ENCODE data around the gene NLN.

NLN gene

DNA sequence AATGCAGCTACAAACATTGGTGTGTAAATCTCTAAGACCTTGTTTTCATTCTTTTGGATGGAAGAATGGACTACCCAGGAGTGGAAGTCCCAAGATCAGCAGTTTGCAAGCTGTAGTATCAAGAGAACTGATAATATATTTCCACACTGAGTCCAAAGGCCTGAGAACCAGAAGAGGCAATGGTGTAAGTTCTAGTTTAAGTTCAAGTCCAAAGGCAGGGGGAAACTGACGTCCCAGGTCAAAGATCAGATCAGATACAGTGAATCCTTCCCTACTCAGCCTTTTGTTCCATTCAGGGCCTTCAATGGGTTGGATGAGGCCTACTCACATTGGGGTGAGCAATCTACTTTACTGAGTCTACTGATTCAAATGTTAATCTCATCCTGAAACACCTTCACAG lies 124.1 kb downstream of the NLN start:
- TF ChIP-seq GATA3 (IDR thresholded peaks at IDR 0.05; ENCODE audit: low read depth, low read length) = no peak
- TF ChIP-seq GATA2 (IDR thresholded peaks at IDR 0.05; ENCODE audit: low read depth, low read length) = no peak

DNA sequence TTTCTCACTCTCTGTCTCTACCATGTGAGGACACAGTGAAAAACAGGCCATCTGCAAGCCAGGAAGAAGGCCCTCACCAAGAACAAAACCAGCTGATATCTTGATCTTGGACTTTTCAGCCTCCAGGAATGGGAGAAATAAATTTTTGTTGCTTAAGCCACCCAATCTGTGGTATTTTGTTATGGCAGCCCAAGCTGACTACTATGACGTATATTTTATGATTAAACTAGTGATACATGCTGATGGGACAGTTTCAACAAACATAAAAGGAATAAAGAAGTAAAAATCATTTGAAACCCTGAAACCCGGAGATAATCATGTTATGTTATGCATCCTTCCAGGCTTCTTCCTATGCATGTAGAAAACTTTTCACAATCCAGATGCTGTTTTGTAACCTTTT lies 132.9 kb downstream of the NLN start:
- TF ChIP-seq GATA2 (IDR thresholded peaks at IDR 0.05; ENCODE audit: low read depth, low read length) (no peak), GATA3 (IDR thresholded peaks at IDR 0.05; ENCODE audit: low read depth, low read length) (no peak)

DNA sequence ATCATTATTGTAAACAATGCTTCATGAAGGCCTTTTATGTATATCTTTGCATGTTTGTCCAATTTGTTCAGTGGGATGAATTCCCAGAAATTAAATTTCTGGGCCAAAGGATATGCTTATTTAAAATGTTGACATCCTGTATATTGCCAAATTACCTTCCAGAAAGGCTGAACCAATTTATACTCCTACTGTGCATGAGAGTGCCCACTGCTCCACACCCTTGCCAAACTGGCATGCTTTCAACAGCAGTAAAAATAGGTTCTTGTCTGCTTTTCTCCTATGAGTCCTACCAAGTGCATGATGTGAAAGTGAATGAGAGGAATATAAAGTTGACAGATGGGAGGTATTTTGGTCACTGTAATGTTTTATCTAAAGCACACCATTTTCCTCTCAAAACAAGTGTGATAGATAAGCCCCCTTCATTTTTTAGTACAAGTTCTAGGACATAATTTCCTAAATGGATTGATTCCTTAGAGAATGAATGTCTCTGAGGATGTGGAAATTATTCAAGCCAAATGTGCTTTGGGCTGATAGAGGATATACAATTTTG lies 133.8 kb downstream of the NLN start:
- TF ChIP-seq GATA3 (IDR thresholded peaks at IDR 0.05; ENCODE audit: low read depth, low read length) (no peak), GATA2 (IDR thresholded peaks at IDR 0.05; ENCODE audit: low read depth, low read length) (no peak)

DNA sequence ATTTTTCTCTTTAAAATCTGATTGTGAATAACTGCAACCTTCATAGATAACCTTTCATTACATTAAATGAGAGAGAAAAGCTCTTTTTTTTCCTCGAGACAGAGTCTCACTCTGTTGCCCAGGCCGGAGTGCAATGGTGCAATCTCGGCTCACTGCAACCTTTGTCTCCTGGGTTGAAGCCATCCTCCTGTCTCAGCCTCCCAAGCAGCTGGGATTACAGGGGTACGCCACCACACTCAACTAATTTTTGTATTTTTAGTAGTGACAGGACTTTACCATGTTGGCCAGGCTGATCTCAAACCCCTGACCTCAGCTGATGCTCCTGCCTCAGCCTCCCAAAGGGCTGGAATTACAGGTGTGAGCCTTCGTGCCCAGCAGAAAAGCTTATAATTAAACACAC lies 134.5 kb downstream of the NLN start:
- TF ChIP-seq GATA3 (IDR thresholded peaks at IDR 0.05; ENCODE audit: low read depth, low read length) (no peak), GATA2 (IDR thresholded peaks at IDR 0.05; ENCODE audit: low read depth, low read length) (no peak)

DNA sequence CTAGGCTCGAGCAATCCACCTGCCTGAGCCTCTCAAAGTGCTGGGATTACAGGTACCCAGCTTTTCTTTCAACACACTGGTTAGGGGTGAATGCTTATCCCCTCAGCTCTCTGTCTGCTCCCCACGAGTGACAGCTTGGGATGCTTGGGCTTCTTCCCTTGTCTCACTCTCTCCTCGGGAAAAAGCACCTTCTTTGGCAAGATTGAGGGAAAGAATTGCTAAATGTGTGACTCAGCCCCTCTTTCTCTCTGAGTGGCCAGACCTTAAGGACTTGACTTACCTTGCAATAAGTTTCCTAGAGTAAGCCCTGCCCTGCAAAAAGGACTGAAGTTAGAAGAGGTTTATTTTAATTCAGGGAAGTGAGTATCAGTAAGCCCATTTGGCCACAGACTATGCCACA lies 136.3 kb downstream of the NLN start:
- TF ChIP-seq GATA2 (IDR thresholded peaks at IDR 0.05; ENCODE audit: low read depth, low read length) = no peak
- TF ChIP-seq GATA3 (IDR thresholded peaks at IDR 0.05; ENCODE audit: low read depth, low read length) = no peak

DNA sequence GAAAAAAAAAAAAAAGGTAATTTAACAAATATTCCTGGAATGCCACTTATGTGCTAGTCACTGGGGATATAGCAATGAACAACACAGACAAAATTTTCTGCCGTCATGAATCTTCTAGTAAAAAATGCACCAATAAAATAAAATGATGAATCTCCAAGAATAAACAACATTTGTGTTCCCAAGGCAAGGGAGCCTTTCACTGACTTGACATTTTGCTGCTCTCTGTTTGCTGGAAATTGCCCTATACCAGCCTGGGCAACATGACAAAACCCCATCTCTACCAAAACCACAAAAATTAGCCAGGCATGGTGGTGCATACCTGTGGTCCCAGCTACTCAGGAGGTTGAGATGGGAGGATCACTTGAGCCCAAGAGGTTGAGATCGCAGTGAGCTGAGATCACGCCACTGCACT lies 139.8 kb downstream of the NLN start:
- TF ChIP-seq GATA2 (IDR thresholded peaks at IDR 0.05; ENCODE audit: low read depth, low read length) (no peak), GATA3 (IDR thresholded peaks at IDR 0.05; ENCODE audit: low read depth, low read length) (no peak)

DNA sequence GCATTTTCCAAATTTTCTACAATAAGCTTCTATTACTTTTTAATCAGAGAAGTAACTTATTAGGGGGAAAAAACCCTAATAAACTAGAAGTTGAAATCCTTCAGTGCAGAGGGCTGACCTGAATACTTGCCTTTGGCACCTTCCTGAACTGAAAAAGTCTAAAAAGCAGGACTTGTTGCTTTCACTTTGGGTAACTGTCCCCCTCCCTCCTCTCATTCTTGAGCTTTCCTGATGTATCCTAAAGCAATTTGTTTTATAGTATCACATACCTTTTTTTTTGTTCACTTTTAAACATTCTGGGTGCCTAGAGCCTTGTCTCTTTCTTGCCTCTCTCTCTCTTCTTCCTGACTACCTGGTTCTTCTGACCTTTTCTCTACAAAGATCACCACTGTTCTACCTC lies 140.4 kb downstream of the NLN start:
- no peak for TF ChIP-seq GATA3 (IDR thresholded peaks at IDR 0.05; ENCODE audit: low read depth, low read length)
- TF ChIP-seq GATA2 (IDR thresholded peaks at IDR 0.05; ENCODE audit: low read depth, low read length) = no peak

DNA sequence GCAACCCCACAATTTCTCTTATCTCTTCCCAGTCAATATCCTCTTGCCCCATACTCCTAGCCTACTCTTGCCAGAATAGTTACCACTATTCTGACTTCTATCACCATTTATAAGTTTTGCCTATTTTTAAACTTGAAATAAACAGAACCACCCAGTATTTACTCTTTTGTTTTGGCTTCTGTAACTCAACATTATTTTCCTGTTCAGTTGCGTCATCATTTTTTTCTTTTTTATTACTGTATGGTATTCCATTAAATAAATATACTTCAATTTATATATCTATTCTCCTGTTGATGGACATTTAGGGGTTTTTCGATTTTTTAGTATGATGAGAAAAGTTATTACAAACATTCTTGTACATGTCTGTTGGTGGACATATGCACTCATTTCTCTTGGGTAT lies 141.7 kb downstream of the NLN start:
- TF ChIP-seq GATA2 (IDR thresholded peaks at IDR 0.05; ENCODE audit: low read depth, low read length) (no peak), GATA3 (IDR thresholded peaks at IDR 0.05; ENCODE audit: low read depth, low read length) (no peak)

DNA sequence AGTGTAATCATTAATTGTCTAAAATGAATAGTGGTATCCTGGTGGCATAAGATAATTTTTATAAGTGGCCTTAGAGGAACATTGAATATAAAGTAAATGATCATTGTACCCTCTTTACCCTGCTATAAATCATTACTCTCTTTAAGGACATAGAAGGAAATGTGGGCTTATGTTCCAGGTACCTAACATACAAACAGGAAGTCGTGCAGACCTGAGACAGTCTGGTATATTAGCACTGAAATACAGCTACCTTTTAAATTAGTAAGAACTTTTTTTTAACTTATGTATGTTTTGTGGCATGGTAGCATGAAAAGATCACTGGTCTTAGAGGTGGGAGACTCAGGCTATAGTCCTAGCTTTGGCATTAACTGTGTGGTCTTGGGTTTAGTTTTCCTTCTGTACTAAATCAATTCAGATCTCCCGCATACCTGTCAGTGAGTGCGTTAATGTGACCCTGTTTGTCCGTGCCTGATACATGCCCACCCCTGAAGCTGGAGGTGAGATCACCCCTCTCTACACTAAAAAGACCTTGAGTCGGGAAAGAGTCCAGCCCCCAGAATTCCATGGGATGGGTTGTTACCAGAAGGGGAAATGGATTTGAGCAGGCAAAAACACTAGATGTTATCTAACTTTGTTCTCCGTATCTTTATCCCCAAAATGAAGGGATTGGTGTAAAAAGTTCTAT lies 145.0 kb downstream of the NLN start:
- no peak for TF ChIP-seq GATA3 (IDR thresholded peaks at IDR 0.05; ENCODE audit: low read depth, low read length)
- TF ChIP-seq GATA2 (IDR thresholded peaks at IDR 0.05; ENCODE audit: low read depth, low read length) = no peak

DNA sequence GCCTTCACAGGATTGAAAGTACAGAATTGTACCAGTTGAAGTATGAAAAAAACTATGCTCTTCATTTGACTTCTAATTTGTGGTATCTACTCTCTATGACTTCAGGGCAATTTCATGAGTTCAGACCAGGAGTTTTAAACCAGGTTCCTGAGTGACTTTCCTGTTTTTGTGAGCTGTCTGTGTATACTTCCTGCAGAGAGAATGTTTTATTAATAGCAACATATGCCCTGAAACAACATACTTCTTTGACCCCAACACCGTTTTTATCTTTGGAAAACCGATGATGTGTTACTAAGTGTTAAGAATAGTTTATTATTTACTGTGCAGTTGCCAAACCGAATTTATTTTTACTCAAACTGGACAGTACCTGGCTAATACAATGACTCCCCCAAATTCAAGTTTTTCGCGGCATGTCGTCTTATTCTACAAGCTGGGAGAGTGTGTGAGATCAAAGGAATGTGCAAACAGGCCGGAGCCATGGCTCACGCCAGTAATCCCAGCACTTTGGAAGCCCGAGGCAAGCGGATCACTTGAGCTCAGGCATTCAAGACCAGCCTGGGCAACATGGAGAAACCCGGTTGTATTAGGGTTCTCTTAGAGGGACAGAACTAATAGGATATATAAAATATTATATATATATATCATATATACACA lies 145.7 kb downstream of the NLN start:
- TF ChIP-seq GATA2 (IDR thresholded peaks at IDR 0.05; ENCODE audit: low read depth, low read length) (no peak), GATA3 (IDR thresholded peaks at IDR 0.05; ENCODE audit: low read depth, low read length) (no peak)

DNA sequence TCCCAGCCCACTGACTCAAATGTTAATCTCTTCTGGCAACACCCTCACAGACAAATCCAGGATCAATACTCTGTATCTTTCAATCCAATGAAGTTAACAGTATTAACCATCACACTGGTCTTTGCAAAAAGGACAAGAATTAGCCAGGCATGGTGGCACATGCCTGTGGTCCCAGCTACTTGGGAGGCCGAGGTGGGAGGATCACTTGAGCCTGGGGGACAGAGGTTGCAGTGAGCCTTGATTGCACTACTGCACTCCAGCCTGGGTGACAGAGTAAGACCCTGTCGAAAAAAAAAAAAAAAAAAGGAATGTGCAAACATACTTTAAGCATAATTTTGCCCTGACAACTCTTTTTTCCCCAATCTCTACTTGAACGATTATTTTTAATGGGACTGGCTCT lies 146.5 kb downstream of the NLN start:
- no peak for TF ChIP-seq GATA2 (IDR thresholded peaks at IDR 0.05; ENCODE audit: low read depth, low read length)

DNA sequence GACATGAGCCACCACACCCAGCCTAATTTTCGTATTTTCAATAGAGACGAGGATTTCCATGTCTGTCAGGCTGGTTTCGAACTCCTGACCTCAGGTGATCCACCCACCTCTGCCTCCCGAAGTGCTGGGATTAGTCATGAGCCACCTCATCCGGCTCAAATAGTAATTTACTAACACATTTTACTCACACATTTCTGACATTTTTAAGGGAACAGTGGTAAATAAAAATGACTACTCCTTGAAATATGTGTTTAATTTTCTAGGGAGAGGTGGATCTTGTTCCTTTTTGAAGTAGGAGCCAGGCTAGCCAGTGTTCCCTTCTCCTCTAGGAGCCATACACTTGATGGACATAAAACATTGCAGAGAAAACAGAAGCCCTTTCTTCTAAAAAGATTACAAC lies 149.2 kb downstream of the NLN start:
- no peak for TF ChIP-seq GATA3 (IDR thresholded peaks at IDR 0.05; ENCODE audit: low read depth, low read length)
- TF ChIP-seq GATA2 (IDR thresholded peaks at IDR 0.05; ENCODE audit: low read depth, low read length) = no peak

DNA sequence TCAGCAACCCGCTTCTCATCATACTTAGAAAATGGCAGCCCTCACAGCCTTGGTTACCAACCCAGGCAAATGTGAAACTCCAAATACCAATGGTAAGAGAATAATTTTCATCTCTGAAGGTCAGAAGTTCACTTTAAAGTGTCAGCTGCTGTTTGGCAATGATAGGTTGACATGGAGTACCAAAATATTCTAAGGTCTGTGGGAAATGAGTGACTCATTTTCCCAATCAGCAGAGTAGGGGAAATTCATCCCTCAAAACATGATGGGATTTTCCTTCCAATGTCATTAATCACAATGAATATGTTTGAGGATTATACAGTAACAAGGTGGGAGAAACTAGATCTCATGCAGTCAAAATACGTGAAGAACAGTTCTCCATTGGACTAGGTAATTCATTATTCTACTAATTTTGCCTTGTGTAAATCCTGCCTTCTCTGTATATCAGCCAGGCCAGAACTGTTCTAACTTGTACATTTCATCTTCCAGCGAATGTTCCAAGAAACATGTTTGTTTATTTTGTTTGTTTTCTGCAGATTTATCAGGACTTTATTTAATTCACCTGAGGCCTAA lies 151.3 kb downstream of the NLN start:
- no peak for TF ChIP-seq GATA3 (IDR thresholded peaks at IDR 0.05; ENCODE audit: low read depth, low read length)
- no peak for TF ChIP-seq GATA2 (IDR thresholded peaks at IDR 0.05; ENCODE audit: low read depth, low read length)

DNA sequence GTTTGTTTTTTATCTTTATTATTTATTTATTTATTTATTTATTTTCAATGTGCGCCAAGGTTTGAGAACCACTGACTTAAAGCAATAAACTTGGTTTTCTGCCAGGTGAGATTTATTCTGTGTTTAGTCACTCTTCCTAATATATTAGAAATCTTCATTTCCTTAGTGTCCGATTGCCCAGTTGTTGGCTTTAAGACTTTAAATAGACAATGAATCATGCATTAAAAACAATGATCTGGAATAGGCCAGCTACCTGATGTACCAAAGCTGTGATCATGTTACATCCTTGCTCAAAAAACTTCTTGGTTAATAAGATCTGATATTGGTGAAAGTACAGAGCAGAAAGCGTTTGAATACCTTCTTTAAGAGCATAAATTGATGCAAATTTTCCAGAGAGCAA lies 152.2 kb downstream of the NLN start:
- TF ChIP-seq GATA2 (IDR thresholded peaks at IDR 0.05; ENCODE audit: low read depth, low read length) = no peak
- TF ChIP-seq GATA3 (IDR thresholded peaks at IDR 0.05; ENCODE audit: low read depth, low read length) = no peak

DNA sequence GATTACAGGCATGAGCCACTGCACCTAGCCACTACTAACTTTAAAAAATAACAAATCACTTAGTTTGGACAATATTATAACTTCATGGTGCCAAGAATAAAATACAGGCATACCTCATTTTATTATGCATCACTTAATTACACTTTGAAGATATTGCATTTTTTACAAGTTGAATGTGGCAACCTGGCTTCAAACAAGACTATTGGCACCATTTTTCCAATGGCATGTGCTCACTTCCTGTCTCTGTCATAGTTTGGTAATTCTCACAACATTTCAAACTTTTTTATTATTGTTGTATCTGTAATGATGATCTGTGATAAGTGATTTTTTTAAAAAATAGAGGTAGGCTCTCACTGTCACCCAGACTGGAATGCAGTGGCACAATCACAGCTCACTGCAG lies 154.5 kb downstream of the NLN start:
- no peak for TF ChIP-seq GATA2 (IDR thresholded peaks at IDR 0.05; ENCODE audit: low read depth, low read length)
- no peak for TF ChIP-seq GATA3 (IDR thresholded peaks at IDR 0.05; ENCODE audit: low read depth, low read length)
